Keratinocyte (primary cell): ENCODE data around the gene PTPN20. TPM values are rescaled to one million over a fixed set of nuclear protein-coding genes. Genes with fewer than 3 reads are reported as not detected.

ENCODE experiments used
- DNase-seq: peaks from one replicate; pipeline ENCODE4 v3.0.0-alpha.2; 2011; ENCODE audit warnings: low read depth, missing footprints, low spot score
- FAIRE-seq: peaks from 2 replicates; lab custom pipeline; 2011; peaks lifted over from hg19 to GRCh38; lab: Jason Lieb, UNC
- H2AFZ ChIP-seq: 2 replicates; pipeline ENCODE4 v1.6.0; 2012; ENCODE audit warnings: low read length, control low read depth, inconsistent platforms; ENCODE audit not compliant: control insufficient read depth
- H3K27ac ChIP-seq: 2 replicates; pipeline ENCODE4 v1.5.1; 2011; ENCODE audit warnings: low read length; ENCODE audit not compliant: control insufficient read depth, insufficient read depth
- H3K27me3 ChIP-seq: 3 replicates; pipeline ENCODE4 v1.6.0; 2011; ENCODE audit warnings: low read length; ENCODE audit not compliant: control insufficient read depth, insufficient read depth; ENCODE audit errors: extremely low read depth
- H3K36me3 ChIP-seq, 2 experiments: 2 replicates in 1 of 2; 3 replicates in 1 of 2; pipeline ENCODE4 v1.5.1; 2011; ENCODE audit warnings: low read length in 2 of 2, mild to moderate bottlenecking in 1 of 2; ENCODE audit not compliant: control insufficient read depth in 2 of 2, insufficient read depth in 2 of 2; ENCODE audit errors: extremely low read depth in 1 of 2
- H3K4me1 ChIP-seq: 3 replicates; pipeline ENCODE4 v1.5.1; 2011; ENCODE audit warnings: low read length; ENCODE audit not compliant: control insufficient read depth, insufficient read depth; ENCODE audit errors: extremely low read depth
- H3K4me2 ChIP-seq: 3 replicates; pipeline ENCODE4 v1.6.0; 2011; ENCODE audit warnings: low read depth, low read length; ENCODE audit not compliant: control insufficient read depth, insufficient read depth; ENCODE audit errors: extremely low read depth
- H3K4me3 ChIP-seq, 3 experiments: fragments of 200-600 bp in 1 of 3; sonication (generic) in 1 of 3; 2 replicates in 2 of 3; 3 replicates in 1 of 3; pipeline ENCODE4 v1.5.1; 2011 to 2016; ENCODE audit warnings: low read length in 3 of 3, mild to moderate bottlenecking in 3 of 3, control low read depth in 2 of 3, inconsistent platforms in 1 of 3, low read depth in 1 of 3, mixed read lengths in 1 of 3, mixed run types in 1 of 3, moderate library complexity in 1 of 3; ENCODE audit not compliant: control insufficient read depth in 2 of 3, insufficient read depth in 2 of 3; ENCODE audit errors: extremely low read depth in 1 of 3
- H3K79me2 ChIP-seq: 2 replicates; pipeline ENCODE4 v1.6.0; 2012; ENCODE audit warnings: low read length; ENCODE audit not compliant: control insufficient read depth, insufficient read depth
- H3K9ac ChIP-seq: 3 replicates; pipeline ENCODE4 v1.6.0; 2011; ENCODE audit warnings: low read length; ENCODE audit not compliant: control insufficient read depth, insufficient read depth; ENCODE audit errors: extremely low read depth
- H3K9me1 ChIP-seq: 3 replicates; pipeline ENCODE4 v1.6.0; 2011; ENCODE audit warnings: low read length; ENCODE audit not compliant: control insufficient read depth, insufficient read depth; ENCODE audit errors: extremely low read depth
- H3K9me3 ChIP-seq: 2 replicates; pipeline ENCODE4 v1.5.1; 2012; ENCODE audit warnings: low read depth, low read length; ENCODE audit not compliant: control insufficient read depth
- H4K20me1 ChIP-seq: 3 replicates; pipeline ENCODE4 v1.6.0; 2011; ENCODE audit warnings: low read length; ENCODE audit not compliant: control insufficient read depth, insufficient read depth; ENCODE audit errors: extremely low read depth
- CTCF ChIP-seq, 3 experiments: IDR thresholded peaks in 1 of 3; conservative IDR thresholded peaks in 1 of 3; optimal IDR thresholded peaks in 1 of 3; 2 replicates in 2 of 3; 3 replicates in 1 of 3; pipeline versions ENCODE3 to v1.5.1; 2011; ENCODE audit warnings: low read length in 3 of 3, mild to moderate bottlenecking in 3 of 3, moderate library complexity in 2 of 3, control low read depth in 1 of 3, inconsistent platforms in 1 of 3; ENCODE audit not compliant: insufficient read depth in 2 of 3; ENCODE audit errors: extremely low read depth in 1 of 3
- EZH2 ChIP-seq: IDR thresholded peaks from one replicate; pipeline ENCODE4 v1.6.1; 2012; ENCODE audit warnings: inconsistent platforms, mild to moderate bottlenecking, low read length, moderate library complexity
- dilution Hi-C: fragments of 300-500 bp; cut with MboI; formaldehyde crosslinking; loops from one replicate; pipeline ENCODE4 v1.7.0; 2020; ENCODE audit warnings: low sequenced_read_pairs; ENCODE audit not compliant: extremely low pct_ligation_motif_present
- polyA plus RNA-seq, 5 experiments: library from polyadenylated mRNA; depleted of rRNA in 3 of 5; stranded (reverse) in 3 of 5; stranded (forward) in 1 of 5; unstranded in 1 of 5; fragments of >200 nt; gene quantifications; 1 replicate in 1 of 5; 2 replicates in 3 of 5; 3 replicates in 1 of 5; pipeline versions ENCODE4 v1.2.1 to v1.2.3, GENCODE V29; 2011 to 2012; ENCODE audit warnings: missing spikeins in 2 of 5, low read depth in 1 of 5, low replicate concordance in 1 of 5

PTPN20 gene
- polyA plus RNA-seq, 1 donor (not counting 4 experiments of a cell fraction or from before 2014, with no cell fraction given), result 7.3 TPM

DNA sequence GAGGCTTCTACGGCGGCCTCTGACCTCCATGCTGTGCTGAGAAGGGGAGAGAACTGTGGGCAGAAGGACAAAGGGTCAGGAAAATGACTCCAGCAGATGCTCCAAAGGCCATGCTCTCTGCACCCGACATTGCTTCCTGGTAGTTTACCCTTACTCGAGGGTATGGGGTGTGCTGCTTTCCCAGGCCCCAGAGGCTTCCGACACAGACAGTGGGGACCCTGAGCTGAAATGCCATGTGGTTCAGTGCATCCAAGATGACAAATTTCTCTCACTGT, 130.9 kb downstream of the PTPN20 start:
- Histone ChIP-seq H3K4me2 (no peak overlapping the region), H3K9ac (no peak overlapping the region), H2AFZ (no peak overlapping the region), H3K27me3 (peaks cover 3% of the 10 kb centered on the region), H3K27ac (no peak overlapping the region), H4K20me1 (no peaks in the 10 kb centered on the region), H3K4me3 (no peak overlapping the region), H3K9me3 (no peaks in the 10 kb centered on the region), H3K79me2 (no peaks in the 10 kb centered on the region), H3K36me3 (no peaks in the 10 kb centered on the region), H3K9me1 (no peaks in the 10 kb centered on the region), H3K4me1 (no peaks in the 10 kb centered on the region)
- no peak for DNase-seq
- no peak for FAIRE-seq
- TF ChIP-seq CTCF (optimal IDR thresholded peaks at IDR 0.05 in 1 of 3, IDR thresholded peaks at IDR 0.05 in 1 of 3, conservative IDR thresholded peaks at IDR 0.05 in 1 of 3; ENCODE audit: extremely low read depth in 1 of 3, insufficient read depth in 2 of 3, low read length in 3 of 3), result no peak
- TF ChIP-seq EZH2, result no peak
- dilution Hi-C loops, result no loop called here

DNA sequence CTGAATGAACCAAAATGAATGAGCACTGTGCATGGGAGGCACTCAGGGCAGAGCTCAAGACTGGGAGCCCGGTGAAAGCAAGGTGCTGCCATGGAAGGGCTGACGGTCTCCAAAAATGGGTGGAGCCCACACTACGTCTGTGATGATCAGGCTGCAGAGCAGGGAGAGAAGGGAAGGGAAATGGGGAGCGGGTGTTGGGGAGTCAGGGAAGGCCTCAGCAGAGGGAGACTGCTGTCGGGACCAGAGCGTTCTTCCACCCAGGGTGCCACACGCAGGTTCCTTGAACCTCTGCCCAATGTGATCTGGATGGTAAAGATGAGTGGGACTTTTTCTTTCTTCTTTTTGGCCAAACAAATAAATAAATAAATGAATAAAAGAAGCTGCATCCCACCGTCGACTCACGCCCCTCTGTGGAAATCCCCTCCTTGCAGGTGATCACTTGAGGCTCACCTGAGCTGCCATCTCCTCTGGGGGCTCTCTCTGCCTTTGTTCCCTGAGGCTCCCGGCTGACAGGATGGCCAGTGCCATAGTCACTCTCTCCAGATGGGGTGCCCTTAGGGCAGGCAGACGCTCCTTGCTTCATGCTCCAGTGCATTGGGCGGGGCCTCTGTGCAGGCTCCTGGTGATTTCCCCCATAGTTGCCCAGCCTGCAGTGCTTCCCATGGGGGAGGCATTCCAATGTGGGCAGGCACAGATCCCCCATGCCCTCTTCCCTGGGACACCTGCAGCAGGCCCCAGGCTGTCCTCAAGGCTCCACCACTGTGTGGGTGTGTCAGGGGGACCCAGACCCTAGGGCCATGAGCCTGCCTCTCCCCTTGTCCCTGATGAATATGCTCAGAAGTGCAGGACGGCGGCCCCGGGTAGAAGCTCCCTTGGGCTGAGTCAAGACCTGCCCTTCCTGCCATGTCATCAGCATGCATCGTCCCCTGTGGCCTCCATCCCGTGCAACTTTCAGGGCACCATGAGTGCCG, 131.8 kb downstream of the PTPN20 start:
- FAIRE-seq, result no peak
- TF ChIP-seq CTCF (optimal IDR thresholded peaks at IDR 0.05 in 1 of 3, IDR thresholded peaks at IDR 0.05 in 1 of 3, conservative IDR thresholded peaks at IDR 0.05 in 1 of 3; ENCODE audit: extremely low read depth in 1 of 3, insufficient read depth in 2 of 3, low read length in 3 of 3) (no peak), EZH2 (no peak)
- Histone ChIP-seq H3K4me2 (no peak overlapping the region), H2AFZ (no peak overlapping the region), H3K4me1 (no peaks in the 10 kb centered on the region), H3K36me3 (no peaks in the 10 kb centered on the region), H3K27me3 (peaks cover 3% of the 10 kb centered on the region), H4K20me1 (peaks cover 2% of the 10 kb centered on the region), H3K9me3 (no peaks in the 10 kb centered on the region), H3K4me3 (no peak overlapping the region), H3K27ac (no peak overlapping the region), H3K9me1 (no peaks in the 10 kb centered on the region), H3K9ac (no peak overlapping the region), H3K79me2 (no peaks in the 10 kb centered on the region)
- dilution Hi-C loops, result no loop called here
- no peak for DNase-seq
